Measurements from ENCODE around the gene CRB1.

CRB1 gene

GRCh38 chr1:197351821-197352440 lies 83.9 kb downstream of the CRB1 start:
- no peak for DNase-seq

- DNase-seq, result no peak
Observed at GRCh38 chr1:197355248-197355995, 87.4 kb downstream of the CRB1 start.

- no peak for DNase-seq
Observed at GRCh38 chr1:197356723-197357533, 88.9 kb downstream of the CRB1 start.

- no peak for DNase-seq
Observed at GRCh38 chr1:197358959-197359358, 90.9 kb downstream of the CRB1 start.

- no peak for DNase-seq
Observed at GRCh38 chr1:197360068-197360467, 92.0 kb downstream of the CRB1 start.

GRCh38 chr1:197362871-197363270 lies 94.8 kb downstream of the CRB1 start:
- no peak for DNase-seq

- DNase-seq, result no peak
Observed at GRCh38 chr1:197363855-197364254, 95.8 kb downstream of the CRB1 start.

GRCh38 chr1:197366996-197367395 lies 98.9 kb downstream of the CRB1 start:
- DNase-seq, result no peak

- DNase-seq, result no peak
Observed at GRCh38 chr1:197367627-197368026, 99.6 kb downstream of the CRB1 start.

- no peak for DNase-seq
Observed at GRCh38 chr1:197374428-197374827, 106.4 kb downstream of the CRB1 start.

GRCh38 chr1:197384471-197384870 lies 116.4 kb downstream of the CRB1 start:
- DNase-seq, result no peak

- DNase-seq, result no peak
Observed at GRCh38 chr1:197388801-197389200, 120.7 kb downstream of the CRB1 start.

GRCh38 chr1:197390856-197391255 lies 122.8 kb downstream of the CRB1 start:
- DNase-seq, result no peak

GRCh38 chr1:197391303-197392226 lies 123.5 kb downstream of the CRB1 start:
- DNase-seq, result no peak

GRCh38 chr1:197392541-197392940 lies 124.5 kb downstream of the CRB1 start:
- DNase-seq, result no peak

GRCh38 chr1:197393105-197393504 lies 125.1 kb downstream of the CRB1 start:
- DNase-seq, result no peak

- DNase-seq, result no peak
Observed at GRCh38 chr1:197393772-197394171, 125.7 kb downstream of the CRB1 start.

- DNase-seq, result no peak
Observed at GRCh38 chr1:197394831-197395608, 127.0 kb downstream of the CRB1 start.

- no peak for DNase-seq
Observed at GRCh38 chr1:197397895-197398294, 129.8 kb downstream of the CRB1 start.

- no peak for DNase-seq
Observed at GRCh38 chr1:197399755-197400521, 131.9 kb downstream of the CRB1 start.

GRCh38 chr1:197400522-197400902 lies 132.5 kb downstream of the CRB1 start:
- DNase-seq, result no peak
